Stomach (tissue), 9 donors: ENCODE data around the gene PGPEP1. TPM values are rescaled to one million over a fixed set of nuclear protein-coding genes. Genes with fewer than 3 reads are reported as not detected.
A peak's percentile ranks its signal among the peaks of the same experiment; 100 is the strongest.

ENCODE experiments used
- DNase-seq, 2 donors: peaks; one replicate each; pipeline versions ENCODE4 v3.0.0 to v3.0.0-alpha.2; 2013 to 2019
- H3K27ac ChIP-seq, 5 donors: fragments of 200-600 bp in 4 of 5; sonication (generic) in 4 of 5; one replicate each; pipeline ENCODE4 v1.5.1; 2013 to 2019; ENCODE audit warnings: mild to moderate bottlenecking in 1 of 5, moderate library complexity in 1 of 5
- H3K27me3 ChIP-seq, 3 donors: fragments of 200-600 bp; sonication (generic); one replicate each; pipeline ENCODE4 v1.5.1; 2017 to 2019; ENCODE audit warnings: mixed run types in 1 of 3
- H3K36me3 ChIP-seq, 4 donors: fragments of 200-600 bp; sonication (generic); 1 replicate in 3 of 4; 2 replicates in 1 of 4; pipeline ENCODE4 v1.5.1; 2016 to 2019
- H3K4me1 ChIP-seq, 4 donors: fragments of 200-600 bp; sonication (generic); one replicate each; pipeline ENCODE4 v1.5.1; 2016 to 2019
- H3K4me3 ChIP-seq, 4 donors: fragments of 200-600 bp; sonication (generic) in 3 of 4; one replicate each; pipeline ENCODE4 v1.5.1; 2016 to 2019; ENCODE audit warnings: mild to moderate bottlenecking in 1 of 4
- H3K9me3 ChIP-seq, 4 donors: fragments of 200-600 bp; sonication (generic); one replicate each; pipeline ENCODE4 v1.5.1; 2016 to 2019
- EP300 ChIP-seq: sonication (generic); formaldehyde crosslinking; IDR thresholded peaks from one replicate; pipeline ENCODE4 v1.6.1; 2017; ENCODE audit warnings: antibody characterized with exemption
- POLR2A ChIP-seq, 4 donors: fragments of 450-650 bp; IDR thresholded peaks; one replicate each; pipeline ENCODE4 v1.6.1; 2016; ENCODE audit warnings: antibody characterized with exemption in 4 of 4, control low read depth in 2 of 4, mild to moderate bottlenecking in 1 of 4, moderate library complexity in 1 of 4
- POLR2AphosphoS5 ChIP-seq, 3 donors: sonication (generic); formaldehyde crosslinking; IDR thresholded peaks; one replicate each; pipeline ENCODE4 v1.6.1; 2016; ENCODE audit warnings: antibody characterized with exemption in 3 of 3
- WGBS, 5 donors: extraction: QIAGEN DNeasy Blood & Tissue Kit in 3 of 5; methylation state at CpG; one replicate each; pipeline versions ENCODE4 v1.1.5 to v1.1.7; 2013 to 2018; 5-methylcytosine and 5-hydroxymethylcytosine counted together
- intact Hi-C: fragments of 100-400 bp; cut with DNase I; formaldehyde crosslinking; loops from one replicate; pipeline ENCODE4 v1.15.1; 2023; ENCODE audit warnings: low total_unique reads
- polyA plus RNA-seq, 3 donors: library from polyadenylated mRNA; stranded (reverse); fragments of 200-250 nt; gene quantifications; one replicate each; pipeline ENCODE4 v1.2.3, GENCODE V29; 2013
- total RNA-seq, 5 donors: library from RNA; depleted of rRNA; stranded (reverse); fragments of >200 nt; gene quantifications; one replicate each; pipeline versions ENCODE4 v1.1.0 to v1.2.3, GENCODE V29; 2014 to 2016
- TF ChIP-seq, protein P1 (sequence below), 7 experiments: fragments of 450-650 bp in 4 of 7; fragments of 200-600 bp in 3 of 7; sonication (generic) in 3 of 7; IDR thresholded peaks; one replicate each; pipeline ENCODE4 v1.5.1; 2016 to 2019; ENCODE audit warnings: antibody characterized with exemption in 7 of 7, control low read depth in 2 of 7, mild to moderate bottlenecking in 1 of 7
- donor health status: healthy with polysubstance abuse.
- donor health status: Bipolar disorder and iron deficiency.
- donor health status: healthy.

PGPEP1 gene
- total and polyA plus RNA-seq, 8 donors = 8.0 to 58.9 (median 26.0) TPM

DNA sequence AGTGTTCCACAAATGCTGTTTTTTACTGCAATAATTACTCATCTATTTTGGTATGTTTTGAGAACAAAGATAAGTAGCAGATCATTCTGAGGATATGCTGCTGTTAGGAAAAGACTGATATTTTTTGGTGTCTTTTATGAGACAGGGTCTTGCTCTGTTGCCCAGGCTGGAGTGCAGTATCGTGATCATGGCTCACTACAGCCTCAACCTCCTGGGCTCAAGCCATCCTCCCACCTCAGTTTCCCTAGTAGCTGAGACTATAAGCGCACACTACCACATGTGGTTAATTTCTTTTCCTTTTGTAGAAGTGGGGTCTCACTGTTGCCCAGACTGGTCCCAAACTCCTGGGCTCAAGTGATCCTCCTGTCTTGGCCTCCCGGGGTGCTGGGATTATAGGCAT lies 27.0 kb upstream of the PGPEP1 start:
- no peak for DNase-seq
- no peak for TF ChIP-seq POLR2AphosphoS5 (IDR thresholded peaks at IDR 0.05)
- TF ChIP-seq, protein P1, sequence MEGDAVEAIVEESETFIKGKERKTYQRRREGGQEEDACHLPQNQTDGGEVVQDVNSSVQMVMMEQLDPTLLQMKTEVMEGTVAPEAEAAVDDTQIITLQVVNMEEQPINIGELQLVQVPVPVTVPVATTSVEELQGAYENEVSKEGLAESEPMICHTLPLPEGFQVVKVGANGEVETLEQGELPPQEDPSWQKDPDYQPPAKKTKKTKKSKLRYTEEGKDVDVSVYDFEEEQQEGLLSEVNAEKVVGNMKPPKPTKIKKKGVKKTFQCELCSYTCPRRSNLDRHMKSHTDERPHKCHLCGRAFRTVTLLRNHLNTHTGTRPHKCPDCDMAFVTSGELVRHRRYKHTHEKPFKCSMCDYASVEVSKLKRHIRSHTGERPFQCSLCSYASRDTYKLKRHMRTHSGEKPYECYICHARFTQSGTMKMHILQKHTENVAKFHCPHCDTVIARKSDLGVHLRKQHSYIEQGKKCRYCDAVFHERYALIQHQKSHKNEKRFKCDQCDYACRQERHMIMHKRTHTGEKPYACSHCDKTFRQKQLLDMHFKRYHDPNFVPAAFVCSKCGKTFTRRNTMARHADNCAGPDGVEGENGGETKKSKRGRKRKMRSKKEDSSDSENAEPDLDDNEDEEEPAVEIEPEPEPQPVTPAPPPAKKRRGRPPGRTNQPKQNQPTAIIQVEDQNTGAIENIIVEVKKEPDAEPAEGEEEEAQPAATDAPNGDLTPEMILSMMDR (IDR thresholded peaks at IDR 0.05) = no peak
- peaks cover 21 to 59% (median 37%) of the 10 kb centered on the region in 4 donors for H3K4me1 ChIP-seq
- no peak overlapping the region for H3K4me3 ChIP-seq
- no peaks in the 10 kb centered on the region for H3K27me3 ChIP-seq
- intact Hi-C loops = no loop called here
- peak overlapping the region in 3 of 5 donors; percentile 33 to 66 (median 48) for H3K27ac ChIP-seq
- no peaks in the 10 kb centered on the region for H3K9me3 ChIP-seq
- WGBS, 5 donors = 87 to 94% (median 91%) methylated on average over 3 of the region's 3 CpGs
- H3K36me3 ChIP-seq = peaks cover 22 to 71% (median 60%) of the 10 kb centered on the region in 4 donors

DNA sequence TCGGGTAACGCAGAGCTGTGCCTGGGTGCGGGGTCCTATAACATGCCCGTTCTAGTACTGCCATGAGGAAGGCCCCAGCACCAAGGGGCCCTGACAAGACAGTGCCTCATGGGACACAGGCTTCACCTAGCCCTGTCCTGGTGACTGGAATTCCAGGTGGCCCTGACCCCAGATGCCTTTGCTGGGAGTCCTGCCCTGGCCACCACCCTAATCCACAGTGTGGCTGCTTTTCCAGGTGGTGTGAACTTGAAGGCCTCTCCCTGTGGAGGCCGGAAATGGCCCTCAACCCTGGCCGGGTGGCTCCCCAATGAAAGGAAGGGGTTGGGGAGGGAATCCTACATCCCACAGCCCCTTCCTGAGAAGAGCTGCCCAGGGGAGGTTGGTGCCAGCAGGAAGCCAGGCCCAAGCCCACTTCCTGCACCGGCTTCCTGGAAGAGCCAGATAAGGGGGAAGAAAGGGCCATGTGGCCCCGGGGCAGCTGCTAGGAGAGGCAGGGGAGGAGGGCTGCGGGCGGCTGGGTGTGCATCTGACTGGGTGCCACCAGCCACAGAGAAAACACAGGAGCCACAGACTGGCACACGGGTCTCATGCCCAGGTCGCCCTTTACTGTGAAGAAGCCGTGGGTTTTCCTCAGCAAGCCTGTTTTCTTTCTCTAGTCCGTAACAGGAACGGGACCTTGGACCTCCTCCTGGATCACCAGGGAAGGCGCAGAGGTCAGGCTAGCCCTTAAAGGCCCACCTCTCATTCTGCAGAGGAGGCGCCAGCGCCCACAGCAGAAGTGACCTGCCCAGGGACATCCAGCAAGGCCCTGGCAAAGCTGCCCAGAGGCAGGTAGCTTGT lies 22.2 kb upstream of the PGPEP1 start:
- peak; percentile 60 to 76 for DNase-seq
- H3K4me1 ChIP-seq = peaks cover 50 to 64% (median 58%) of the 10 kb centered on the region in 4 donors
- intact Hi-C loops = no loop called here

DNA sequence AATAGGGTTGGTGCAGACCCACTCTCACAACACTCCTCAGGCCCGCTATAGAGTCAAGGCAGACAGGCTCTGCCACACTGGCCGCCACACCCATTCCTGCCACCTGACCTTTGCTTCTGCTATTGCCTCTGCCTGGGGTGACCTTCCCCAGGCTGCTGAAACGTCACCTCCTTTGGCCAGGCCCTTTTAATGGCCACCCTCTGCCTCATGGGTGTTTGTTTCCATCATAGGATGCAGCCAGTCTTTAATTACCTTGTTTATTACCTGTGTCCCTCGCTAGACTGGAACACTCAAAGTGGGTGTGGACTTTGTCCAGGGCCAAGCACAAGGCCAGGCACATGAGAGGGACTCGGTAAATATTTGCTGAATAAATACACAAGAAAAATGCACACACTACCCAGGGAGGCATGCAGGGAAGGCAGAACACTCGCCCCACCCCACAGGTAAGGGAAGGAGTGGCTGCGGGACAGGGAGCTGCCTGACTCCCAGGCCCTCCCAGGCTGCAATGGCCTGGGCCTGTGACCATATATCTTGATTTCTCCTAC lies 20.7 kb upstream of the PGPEP1 start:
- Histone ChIP-seq H3K27me3 (no peaks in the 10 kb centered on the region), H3K27ac (peak overlapping the region; percentile 50 to 95 (median 94)), H3K36me3 (peaks cover 0 to 10% (median 2%) of the 10 kb centered on the region in 4 donors), H3K4me1 (peaks cover 61 to 77% (median 69%) of the 10 kb centered on the region in 4 donors), H3K9me3 (no peaks in the 10 kb centered on the region), H3K4me3 (no peak overlapping the region)
- DNase-seq = peak; percentile 76 to 77
- TF ChIP-seq, protein P1 (IDR thresholded peaks at IDR 0.05) = no peak
- TF ChIP-seq POLR2AphosphoS5 (IDR thresholded peaks at IDR 0.05) (peak in 2 of 3 donors; percentile 43 to 65), EP300 (no peak)
- intact Hi-C loops = no loop called here
- 37 to 60% (median 42%) methylated on average over 7 of the region's 7 CpGs for WGBS, 5 donors

More for the DNA sequence above, 22.2 kb upstream of the PGPEP1 start:
- Histone ChIP-seq H3K36me3 (peaks cover 0 to 23% (median 16%) of the 10 kb centered on the region in 4 donors), H3K9me3 (no peaks in the 10 kb centered on the region), H3K27me3 (no peaks in the 10 kb centered on the region), H3K4me3 (peak overlapping the region in 1 of 4 donors; percentile 13), H3K27ac (peak overlapping the region; percentile 87 to 95 (median 94))
- TF ChIP-seq POLR2A (IDR thresholded peaks at IDR 0.05) = no peak
- TF ChIP-seq, protein P1 (IDR thresholded peaks at IDR 0.05) = no peak
- no peak for TF ChIP-seq EP300
- TF ChIP-seq POLR2AphosphoS5 (IDR thresholded peaks at IDR 0.05) = peak in 2 of 3 donors; percentile 21 to 68
- WGBS, 5 donors = 30 to 47% (median 40%) methylated on average over 16 to 18 of the region's 18 CpGs

DNA sequence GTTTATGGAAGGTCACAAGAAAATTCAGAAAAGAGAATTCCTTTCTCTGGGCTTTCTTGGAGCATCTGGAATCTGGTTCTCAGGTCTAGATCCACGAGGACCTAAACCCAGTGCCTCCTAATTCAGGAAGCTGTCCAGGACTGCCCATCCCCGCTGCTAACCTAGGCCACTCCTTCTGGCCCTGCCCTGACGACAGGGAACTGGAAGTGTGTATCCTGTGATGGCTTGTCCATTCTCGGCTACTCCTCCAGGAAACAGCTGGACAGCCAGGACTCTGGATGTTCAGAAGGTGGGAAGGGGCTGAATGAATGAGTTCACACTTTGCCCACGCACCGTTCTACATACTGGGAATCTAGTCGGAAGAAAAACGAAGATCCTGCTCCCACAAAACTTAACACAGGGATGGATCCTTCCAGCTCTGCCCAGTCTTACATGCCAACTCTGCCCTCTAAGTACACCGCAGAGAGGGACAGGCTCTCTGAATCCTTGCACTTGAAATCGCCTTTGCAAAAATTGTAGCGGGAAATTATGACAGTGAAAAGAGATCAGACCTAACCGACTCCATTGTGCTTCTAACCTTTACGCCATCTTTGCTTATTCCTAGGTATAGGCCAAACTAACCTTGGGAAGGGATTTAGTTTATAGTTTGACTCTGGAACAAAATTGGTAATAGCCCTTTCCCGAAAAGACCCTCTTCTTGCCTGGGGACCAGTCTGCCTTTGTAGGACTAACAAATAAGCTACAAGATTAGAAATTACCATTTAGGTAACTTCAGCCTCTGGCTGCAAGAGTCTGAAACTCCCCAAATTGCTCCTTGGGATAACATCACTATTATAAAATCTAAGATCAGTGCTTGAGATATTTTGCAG lies 19.3 kb upstream of the PGPEP1 start:
- peak; percentile 62 to 71 for DNase-seq
- TF ChIP-seq POLR2AphosphoS5 (IDR thresholded peaks at IDR 0.05) = peak in 2 of 3 donors; percentile 46 to 68
- TF ChIP-seq POLR2A (IDR thresholded peaks at IDR 0.05) = no peak
- TF ChIP-seq, protein P1 (IDR thresholded peaks at IDR 0.05) = no peak
- peaks cover 61 to 77% (median 69%) of the 10 kb centered on the region in 4 donors for H3K4me1 ChIP-seq
- intact Hi-C loops = no loop called here
- H3K9me3 ChIP-seq = no peaks in the 10 kb centered on the region
- H3K27me3 ChIP-seq = no peaks in the 10 kb centered on the region
- H3K36me3 ChIP-seq = no peaks in the 10 kb centered on the region
- WGBS, 5 donors = 61 to 67% (median 64%) methylated on average over 14 of the region's 14 CpGs
- no peak overlapping the region for H3K4me3 ChIP-seq
- peak overlapping the region; percentile 90 to 95 (median 94) for H3K27ac ChIP-seq
